Ovary (tissue), 9 donors: ENCODE measurements around the gene CFAP52. TPM values are rescaled to one million over a fixed set of nuclear protein-coding genes. Genes with fewer than 3 reads are reported as not detected.

Experiments used
- DNase-seq, 5 donors: peaks; one replicate each; pipeline ENCODE4 v3.0.0-alpha.2; 2019 to 2020
- H3K27ac ChIP-seq, 2 donors: fragments of 200-600 bp; one replicate each; pipeline versions ENCODE4 v1.5.1 to v1.8.0; 2019 to 2022
- H3K27me3 ChIP-seq: fragments of 200-600 bp; one replicate; pipeline ENCODE4 v1.8.0; 2022
- H3K36me3 ChIP-seq: fragments of 200-600 bp; sonication (generic); one replicate; pipeline ENCODE4 v1.5.1; 2019
- H3K4me1 ChIP-seq: one replicate; pipeline ENCODE4 v1.8.1; 2013; ENCODE audit warnings: mild to moderate bottlenecking, moderate library complexity; ENCODE audit not compliant: insufficient read depth
- H3K4me3 ChIP-seq: fragments of 200-600 bp; sonication (generic); one replicate; pipeline ENCODE4 v1.5.1; 2017
- H3K9me3 ChIP-seq, 2 donors: fragments of 200-600 bp in 1 of 2; sonication (generic) in 1 of 2; one replicate each; pipeline versions ENCODE4 v1.5.1 to v1.8.1; 2013 to 2019; ENCODE audit warnings: mild to moderate bottlenecking in 1 of 2, moderate library complexity in 1 of 2
- CTCF ChIP-seq, 3 donors: fragments of 450-650 bp in 2 of 3; fragments of 200-600 bp in 1 of 3; IDR thresholded peaks; one replicate each; pipeline versions ENCODE4 v1.5.1 to v1.8.0; 2016 to 2022; ENCODE audit warnings: antibody characterized with exemption in 3 of 3, mild to moderate bottlenecking in 1 of 3
- EP300 ChIP-seq: sonication (generic); formaldehyde crosslinking; IDR thresholded peaks from one replicate; pipeline ENCODE4 v1.6.1; 2017; ENCODE audit warnings: antibody characterized with exemption
- POLR2A ChIP-seq: fragments of 450-650 bp; IDR thresholded peaks from one replicate; pipeline ENCODE4 v1.6.1; 2017; ENCODE audit warnings: antibody characterized with exemption, mild to moderate bottlenecking, moderate library complexity
- WGBS, 3 donors: extraction: QIAGEN DNeasy Blood & Tissue Kit in 1 of 3; methylation state at CpG; one replicate each; pipeline versions ENCODE4 v1.1.5 to v1.1.7; 2013 to 2017; 5-methylcytosine and 5-hydroxymethylcytosine counted together
- intact Hi-C, 4 donors: fragments of 100-400 bp; cut with DNase I; formaldehyde crosslinking; loops; one replicate each; pipeline versions ENCODE4 v1.11.0 to v1.15.1; 2022 to 2023
- polyA plus RNA-seq, 2 donors: library from polyadenylated mRNA; stranded (reverse); fragments of 200-250 nt in 1 of 2; fragments of 350-450 nt in 1 of 2; fragmentation: Illumina TruSeq in 1 of 2; extraction: RNeasy Lipid Tissue Mini Kit (QIAGEN cat#74804) in 1 of 2; gene quantifications; one replicate each; pipeline ENCODE4 v1.2.3, GENCODE V29; 2013 to 2014
- total RNA-seq, 7 donors: library from RNA; depleted of rRNA in 2 of 7; stranded (reverse); fragments of >200 nt in 2 of 7; fragmentation: NEBNext Ultra II Directional in 3 of 7; extraction: Animal tissue kit (Norgen Biotek cat#: 25700) in 3 of 7; gene quantifications; one replicate each; pipeline versions ENCODE4 v1.1.0 to v1.2.4, GENCODE V29; 2016 to 2023
- donor health status: DM: no; HTN: no; CAD: no; lungs with moderate emphysema.
- donor health status: DM: no; HTN: no; CAD: no.
- donor health status: Bipolar disorder and iron deficiency.
- donor health status: DM: yes; HTN: yes; CAD: no.
- donor health status: DM: no; HTN: no; CAD: no.
- donor health status: DM: yes; HTN: yes; CAD: no.

The CFAP52 gene
- total and polyA plus RNA-seq, 9 donors, result 0.18 to 46.6 (median 1.1) TPM

DNA sequence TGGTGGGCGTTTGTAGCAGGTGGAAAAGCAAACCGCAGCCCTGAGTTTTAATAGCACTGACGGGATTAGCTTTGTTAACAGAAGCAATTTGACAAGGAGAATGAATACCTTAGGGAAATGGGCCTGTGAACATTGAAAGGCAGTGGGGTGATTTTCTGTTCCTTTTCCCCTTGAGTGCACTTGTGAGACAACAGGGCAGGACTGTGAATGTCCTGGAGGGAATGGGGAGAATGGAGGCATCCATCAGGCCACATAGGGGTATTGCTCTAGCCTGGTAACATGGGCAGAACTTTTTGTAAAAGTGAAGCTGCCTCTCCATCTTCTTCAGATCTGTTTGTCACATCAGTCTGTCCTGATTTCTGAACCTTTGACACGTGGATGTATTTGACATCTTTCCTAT lies 95.1 kb downstream of the CFAP52 start:
- Histone ChIP-seq H3K9me3 (no peaks in the 10 kb centered on the region), H3K27me3 (no peaks in the 10 kb centered on the region), H3K4me1 (no peaks in the 10 kb centered on the region), H3K36me3 (no peaks in the 10 kb centered on the region), H3K4me3 (no peak overlapping the region), H3K27ac (no peak overlapping the region)
- no peak for DNase-seq
- TF ChIP-seq POLR2A (no peak), CTCF (IDR thresholded peaks at IDR 0.05) (no peak), EP300 (no peak)
- WGBS, 3 donors, result 62 to 77% (median 65%) methylated on average over 4 of the region's 4 CpGs
- intact Hi-C loops, result no loop called here

DNA sequence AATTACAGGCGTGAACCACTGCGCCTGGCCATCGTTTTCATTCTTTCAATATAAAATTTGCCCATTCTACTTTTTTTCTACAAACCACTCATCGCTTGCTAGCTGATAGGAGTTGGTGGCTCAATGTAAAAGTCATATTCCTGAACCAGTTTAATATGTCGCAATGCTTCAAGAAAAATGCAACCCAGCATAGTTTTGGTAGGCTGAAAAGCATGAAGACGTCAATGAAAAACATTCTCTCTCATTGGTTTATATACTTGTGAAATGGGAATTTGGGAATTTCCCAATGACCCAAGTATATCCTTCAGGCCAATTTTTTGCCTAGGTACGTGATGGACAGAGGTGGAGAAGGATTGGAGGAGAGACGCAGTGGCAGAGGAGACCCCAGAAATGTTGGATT lies 95.8 kb downstream of the CFAP52 start:
- no peak overlapping the region for H3K4me3 ChIP-seq
- H3K27me3 ChIP-seq, result no peaks in the 10 kb centered on the region
- WGBS, 3 donors, result 81 to 90% (median 85%) methylated on average over 8 of the region's 8 CpGs
- H3K27ac ChIP-seq, result no peak overlapping the region
- no peaks in the 10 kb centered on the region for H3K9me3 ChIP-seq
- no peak for DNase-seq
- TF ChIP-seq CTCF (IDR thresholded peaks at IDR 0.05) (no peak), EP300 (no peak), POLR2A (no peak)
- H3K36me3 ChIP-seq, result no peaks in the 10 kb centered on the region
- H3K4me1 ChIP-seq, result no peaks in the 10 kb centered on the region
- intact Hi-C loops, result no loop called here

DNA sequence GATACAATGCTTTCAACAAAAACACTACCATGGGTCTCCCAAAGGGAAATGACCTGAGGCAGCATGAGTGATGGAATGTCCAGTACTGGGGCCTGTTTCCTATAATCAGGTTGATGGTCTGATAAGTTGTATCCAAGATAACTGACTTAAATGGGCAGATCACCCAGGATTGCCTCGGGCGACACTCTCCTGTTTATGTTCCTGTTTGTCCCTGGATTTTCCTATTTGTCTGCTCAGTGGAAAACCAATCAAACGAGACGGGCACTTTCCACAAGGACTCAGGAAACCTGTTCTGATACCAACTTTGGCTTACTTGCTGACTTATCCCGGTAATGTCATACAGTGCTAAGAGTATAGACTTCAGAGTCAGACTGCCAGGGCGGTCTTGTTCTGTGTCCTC lies 96.2 kb downstream of the CFAP52 start:
- no peak overlapping the region for H3K27ac ChIP-seq
- no peak overlapping the region for H3K4me3 ChIP-seq
- DNase-seq, result no peak
- no peaks in the 10 kb centered on the region for H3K9me3 ChIP-seq
- H3K36me3 ChIP-seq, result no peaks in the 10 kb centered on the region
- 85 to 89% (median 85%) methylated on average over 6 of the region's 6 CpGs for WGBS, 3 donors
- H3K27me3 ChIP-seq, result no peaks in the 10 kb centered on the region
- H3K4me1 ChIP-seq, result no peaks in the 10 kb centered on the region
- TF ChIP-seq CTCF (IDR thresholded peaks at IDR 0.05) (no peak), POLR2A (no peak), EP300 (no peak)
- intact Hi-C loops, result no loop called here

GRCh38 chr17:9676084-9676483 lies 99.6 kb downstream of the CFAP52 start:
- DNase-seq, result no peak
- WGBS, 3 donors, result 71 to 82% (median 73%) methylated on average over 4 of the region's 4 CpGs
- Histone ChIP-seq H3K36me3 (no peaks in the 10 kb centered on the region), H3K4me3 (no peak overlapping the region), H3K27ac (no peak overlapping the region), H3K4me1 (no peaks in the 10 kb centered on the region), H3K9me3 (no peaks in the 10 kb centered on the region), H3K27me3 (no peaks in the 10 kb centered on the region)
- intact Hi-C loops, result no loop called here
- TF ChIP-seq CTCF (IDR thresholded peaks at IDR 0.05), result no peak
- no peak for TF ChIP-seq EP300
- no peak for TF ChIP-seq POLR2A

GRCh38 chr17:9676820-9677310 lies 100.4 kb downstream of the CFAP52 start:
- TF ChIP-seq EP300 (no peak), POLR2A (no peak), CTCF (IDR thresholded peaks at IDR 0.05) (no peak)
- Histone ChIP-seq H3K27me3 (no peaks in the 10 kb centered on the region), H3K36me3 (no peaks in the 10 kb centered on the region), H3K4me1 (no peaks in the 10 kb centered on the region), H3K4me3 (no peak overlapping the region), H3K27ac (no peak overlapping the region), H3K9me3 (no peaks in the 10 kb centered on the region)
- no peak for DNase-seq
- intact Hi-C loops, result no loop called here
- WGBS, 3 donors, result 85 to 93% (median 87%) methylated on average over 4 of the region's 4 CpGs
